Osteoblast (primary cell): ENCODE measurements around the gene SLC25A10. TPM values are rescaled to one million over a fixed set of nuclear protein-coding genes. Genes with fewer than 3 reads are reported as not detected.
A peak's percentile ranks its signal among the peaks of the same experiment; 100 is the strongest.

ENCODE experiments used
- DNase-seq: peaks from one replicate; pipeline ENCODE4 v3.0.0; 2011; ENCODE audit warnings: low spot score, mixed read lengths; ENCODE audit not compliant: insufficient read length; ENCODE audit errors: missing footprints
- H2AFZ ChIP-seq: 2 replicates; pipeline ENCODE4 v1.6.0; 2011; ENCODE audit warnings: mild to moderate bottlenecking, low read length
- H3K27ac ChIP-seq: 2 replicates; pipeline ENCODE4 v1.5.1; 2011; ENCODE audit warnings: mild to moderate bottlenecking, low read depth, low read length, moderate library complexity
- H3K27me3 ChIP-seq: 2 replicates; pipeline ENCODE4 v1.6.0; 2012; ENCODE audit warnings: mild to moderate bottlenecking, control low read depth, inconsistent platforms, low read length, moderate library complexity; ENCODE audit not compliant: insufficient read depth
- H3K36me3 ChIP-seq: 2 replicates; pipeline ENCODE4 v1.5.1; 2011; ENCODE audit warnings: mild to moderate bottlenecking, low read length, control low read depth, moderate library complexity; ENCODE audit not compliant: insufficient read depth
- H3K4me1 ChIP-seq: 2 replicates; pipeline ENCODE4 v1.5.1; 2011; ENCODE audit warnings: mild to moderate bottlenecking, low read length, control low read depth, moderate library complexity; ENCODE audit not compliant: insufficient read depth
- H3K4me2 ChIP-seq: 2 replicates; pipeline ENCODE4 v1.6.0; 2011; ENCODE audit warnings: mild to moderate bottlenecking, low read length; ENCODE audit not compliant: insufficient read depth
- H3K4me3 ChIP-seq: fragments of 200-600 bp; sonication (generic); 3 replicates; pipeline ENCODE4 v1.5.1; 2012; ENCODE audit warnings: mild to moderate bottlenecking, low read length, inconsistent platforms; ENCODE audit not compliant: insufficient read depth
- H3K79me2 ChIP-seq: 2 replicates; pipeline ENCODE4 v1.6.0; 2012; ENCODE audit warnings: mild to moderate bottlenecking, low read length, control low read depth, inconsistent platforms; ENCODE audit not compliant: insufficient read depth
- H3K9me3 ChIP-seq: 2 replicates; pipeline ENCODE4 v1.5.1; 2011; ENCODE audit warnings: low read depth, low read length, control low read depth
- H4K20me1 ChIP-seq: 2 replicates; pipeline ENCODE4 v1.6.0; 2012; ENCODE audit warnings: mild to moderate bottlenecking, low read length, control low read depth; ENCODE audit not compliant: insufficient read depth
- total RNA-seq: library from RNA; depleted of rRNA; stranded (reverse); fragments of >200 nt; gene quantifications from 2 replicates; pipeline ENCODE4 v1.2.3, GENCODE V29; 2012
- TF ChIP-seq, protein P1 (sequence below): IDR thresholded peaks from 2 replicates; pipeline ENCODE4 v1.5.1; 2011; ENCODE audit warnings: mild to moderate bottlenecking, low read depth, low read length, moderate library complexity; ENCODE audit errors: extremely low read depth

Gene SLC25A10
- total RNA-seq, 1 donor, result 7.6 TPM

DNA sequence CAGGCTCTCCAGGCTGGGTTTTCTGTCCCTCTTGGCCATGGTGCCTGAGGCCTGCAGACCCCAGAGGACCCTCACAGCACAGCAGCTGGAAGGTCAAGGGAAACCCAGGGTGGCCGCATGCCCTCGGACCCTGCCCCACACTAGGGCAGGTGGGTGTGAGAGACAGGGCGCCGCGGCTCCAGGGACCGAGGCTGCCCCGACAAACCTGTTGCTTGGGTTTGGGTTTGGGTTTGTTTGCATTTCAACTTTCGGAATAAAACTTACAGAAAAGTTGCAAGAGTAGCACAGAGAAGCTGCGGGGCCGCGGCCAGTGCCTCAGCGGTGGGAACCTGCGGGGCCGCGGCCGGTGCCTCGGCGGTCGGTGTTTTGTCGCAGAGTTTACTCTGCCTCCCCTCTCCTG is 20.5 kb upstream of the SLC25A10 start:
- Histone ChIP-seq H3K4me3 (no peak overlapping the region), H3K4me2 (no peak overlapping the region), H3K27me3 (no peaks in the 10 kb centered on the region), H3K36me3 (peaks cover 88% of the 10 kb centered on the region), H3K27ac (no peak overlapping the region), H2AFZ (no peak overlapping the region), H4K20me1 (peaks cover 65% of the 10 kb centered on the region), H3K4me1 (no peaks in the 10 kb centered on the region), H3K79me2 (peaks cover 90% of the 10 kb centered on the region), H3K9me3 (no peaks in the 10 kb centered on the region)
- no peak for DNase-seq
- TF ChIP-seq, protein P1, sequence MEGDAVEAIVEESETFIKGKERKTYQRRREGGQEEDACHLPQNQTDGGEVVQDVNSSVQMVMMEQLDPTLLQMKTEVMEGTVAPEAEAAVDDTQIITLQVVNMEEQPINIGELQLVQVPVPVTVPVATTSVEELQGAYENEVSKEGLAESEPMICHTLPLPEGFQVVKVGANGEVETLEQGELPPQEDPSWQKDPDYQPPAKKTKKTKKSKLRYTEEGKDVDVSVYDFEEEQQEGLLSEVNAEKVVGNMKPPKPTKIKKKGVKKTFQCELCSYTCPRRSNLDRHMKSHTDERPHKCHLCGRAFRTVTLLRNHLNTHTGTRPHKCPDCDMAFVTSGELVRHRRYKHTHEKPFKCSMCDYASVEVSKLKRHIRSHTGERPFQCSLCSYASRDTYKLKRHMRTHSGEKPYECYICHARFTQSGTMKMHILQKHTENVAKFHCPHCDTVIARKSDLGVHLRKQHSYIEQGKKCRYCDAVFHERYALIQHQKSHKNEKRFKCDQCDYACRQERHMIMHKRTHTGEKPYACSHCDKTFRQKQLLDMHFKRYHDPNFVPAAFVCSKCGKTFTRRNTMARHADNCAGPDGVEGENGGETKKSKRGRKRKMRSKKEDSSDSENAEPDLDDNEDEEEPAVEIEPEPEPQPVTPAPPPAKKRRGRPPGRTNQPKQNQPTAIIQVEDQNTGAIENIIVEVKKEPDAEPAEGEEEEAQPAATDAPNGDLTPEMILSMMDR, result no peak

DNA sequence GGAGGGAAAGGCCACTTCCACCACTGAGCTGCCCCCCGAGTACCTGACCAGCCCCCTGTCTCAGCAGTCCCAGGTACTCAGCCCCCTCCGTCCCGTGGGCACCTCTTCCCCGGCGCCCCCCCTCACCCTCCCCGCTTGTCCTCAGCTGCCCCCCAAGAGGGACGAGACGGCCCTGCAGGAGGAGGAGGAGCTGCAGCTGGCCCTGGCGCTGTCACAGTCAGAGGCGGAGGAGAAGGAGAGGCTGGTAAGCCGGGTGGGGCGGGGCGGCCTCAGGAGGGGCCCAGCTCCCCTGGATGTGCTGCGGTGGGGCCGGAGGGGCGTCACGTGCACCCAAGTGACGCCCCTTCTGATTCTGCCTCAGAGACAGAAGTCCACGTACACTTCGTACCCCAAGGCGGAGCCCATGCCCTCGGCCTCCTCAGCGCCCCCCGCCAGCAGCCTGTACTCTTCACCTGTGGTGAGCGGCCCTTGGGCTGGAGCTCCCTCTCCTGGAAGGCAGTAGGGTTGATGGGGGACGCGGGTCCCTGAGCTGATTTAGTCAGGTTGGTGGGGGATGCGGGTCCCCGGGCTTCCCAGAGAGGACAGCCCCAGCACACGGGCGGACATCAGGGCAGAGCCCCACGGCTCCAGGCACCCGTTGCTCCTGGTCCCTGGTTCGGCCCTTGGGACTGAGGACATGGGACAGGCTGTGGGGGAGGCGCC is 18.4 kb upstream of the SLC25A10 start:
- Histone ChIP-seq H3K4me3 (no peak overlapping the region), H4K20me1 (peaks cover 54% of the 10 kb centered on the region), H3K9me3 (no peaks in the 10 kb centered on the region), H3K4me1 (no peaks in the 10 kb centered on the region), H3K4me2 (no peak overlapping the region), H2AFZ (no peak overlapping the region), H3K79me2 (peaks cover 89% of the 10 kb centered on the region), H3K27me3 (no peaks in the 10 kb centered on the region), H3K36me3 (peaks cover 87% of the 10 kb centered on the region), H3K27ac (no peak overlapping the region)
- TF ChIP-seq, protein P1, result no peak
- DNase-seq, result peak; percentile 82

DNA sequence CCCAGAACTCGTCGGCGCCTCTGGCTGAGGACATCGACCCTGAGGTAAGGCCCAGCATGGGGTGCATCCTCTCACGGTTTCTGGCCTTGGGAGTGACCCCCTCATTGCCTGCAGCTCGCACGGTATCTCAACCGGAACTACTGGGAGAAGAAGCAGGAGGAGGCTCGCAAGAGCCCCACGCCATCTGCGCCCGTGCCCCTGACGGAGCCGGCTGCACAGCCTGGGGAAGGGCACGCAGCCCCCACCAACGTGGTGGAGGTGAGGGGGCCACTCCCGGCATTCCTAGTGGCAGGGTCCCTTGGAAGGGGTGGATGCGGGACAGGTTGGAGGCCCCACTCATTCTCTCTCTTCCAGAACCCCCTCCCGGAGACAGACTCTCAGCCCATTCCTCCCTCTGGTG is 17.3 kb upstream of the SLC25A10 start:
- H3K27me3 ChIP-seq, result no peaks in the 10 kb centered on the region
- no peak for DNase-seq
- peaks cover 42% of the 10 kb centered on the region for H4K20me1 ChIP-seq
- TF ChIP-seq, protein P1, result no peak
- no peak overlapping the region for H2AFZ ChIP-seq
- peaks cover 83% of the 10 kb centered on the region for H3K79me2 ChIP-seq
- no peak overlapping the region for H3K4me3 ChIP-seq
- peaks cover 88% of the 10 kb centered on the region for H3K36me3 ChIP-seq
- no peaks in the 10 kb centered on the region for H3K4me1 ChIP-seq
- H3K9me3 ChIP-seq, result no peaks in the 10 kb centered on the region
- H3K4me2 ChIP-seq, result no peak overlapping the region
- H3K27ac ChIP-seq, result no peak overlapping the region

DNA sequence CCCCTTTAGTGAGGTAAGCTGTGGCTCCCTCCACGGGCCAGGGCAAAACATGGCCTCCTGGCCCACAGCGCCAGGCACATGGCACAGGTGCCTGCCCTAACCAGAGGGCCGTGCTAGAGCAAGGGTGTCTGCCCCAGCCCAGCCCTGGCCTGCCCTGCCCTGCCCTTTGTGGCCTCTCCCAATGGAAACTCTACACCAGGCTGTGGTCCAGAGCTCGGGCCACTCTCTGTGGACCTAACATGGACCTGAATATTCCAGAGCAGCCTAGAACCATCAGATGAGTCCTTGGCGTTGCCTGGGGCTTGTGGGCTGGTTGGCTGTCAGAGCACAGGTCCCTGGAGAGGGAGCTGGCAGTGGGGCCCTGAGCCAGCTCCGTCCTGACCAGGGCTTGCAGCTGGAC is 16.9 kb upstream of the SLC25A10 start:
- Histone ChIP-seq H2AFZ (no peak overlapping the region), H3K4me1 (no peaks in the 10 kb centered on the region), H3K4me3 (no peak overlapping the region), H3K79me2 (peaks cover 80% of the 10 kb centered on the region), H3K4me2 (no peak overlapping the region), H3K27ac (no peak overlapping the region), H3K36me3 (peaks cover 84% of the 10 kb centered on the region), H3K9me3 (no peaks in the 10 kb centered on the region), H3K27me3 (no peaks in the 10 kb centered on the region), H4K20me1 (peaks cover 38% of the 10 kb centered on the region)
- TF ChIP-seq, protein P1, result no peak
- DNase-seq, result no peak
